SK-N-SH (cell line): ENCODE data around the gene RBM14. TPM values are rescaled to one million over a fixed set of nuclear protein-coding genes. Genes with fewer than 3 reads are reported as not detected.

Experiments
- CTCF ChIA-PET: fragments of 300-600, 350-600 bp; formaldehyde crosslinking; extraction: SDS; loops from one replicate; lab custom pipeline; 2021; lab: Yijun Ruan, JAX
- POLR2A ChIA-PET: fragments of 350-600 bp; sonication (Branson Sonifier 250); formaldehyde crosslinking; extraction: SDS; loops from one replicate; lab custom pipeline; 2020; ENCODE audit warnings: antibody characterized with exemption, inconsistent platforms; lab: Yijun Ruan, JAX
- DNase-seq: peaks from one replicate; pipeline ENCODE4 v3.0.0; 2012
- H2AFZ ChIP-seq: fragments of 200-600 bp; sonication (generic); 2 replicates; pipeline ENCODE4 v1.8.1; 2016; ENCODE audit warnings: antibody characterized with exemption, mild to moderate bottlenecking, low read depth
- H3F3A ChIP-seq: fragments of 200-600 bp; sonication (generic); replicated peaks from 2 replicates; pipeline ENCODE3; 2016; ENCODE audit warnings: antibody characterized with exemption, mild to moderate bottlenecking; ENCODE audit not compliant: insufficient read depth
- H3K27ac ChIP-seq, 2 experiments: fragments of 200-500 bp in 1 of 2; fragments of 200-600 bp in 1 of 2; sonication (Bioruptor generic) in 1 of 2; sonication (generic), shearing (Covaris generic) in 1 of 2; 2 replicates each; pipeline versions ENCODE4 v1.5.1 to v1.6.1; 2014 to 2016; ENCODE audit warnings: low read depth in 2 of 2, inconsistent platforms in 1 of 2, low read length in 1 of 2, mild to moderate bottlenecking in 1 of 2, mixed read lengths in 1 of 2
- H3K27me3 ChIP-seq: fragments of 200-600 bp; sonication (generic), shearing (Covaris generic); 2 replicates; pipeline ENCODE4 v1.6.1; 2016; ENCODE audit warnings: mixed run types; ENCODE audit not compliant: insufficient read depth
- H3K36me3 ChIP-seq, 2 experiments: fragments of 200-500 bp in 1 of 2; fragments of 200-600 bp in 1 of 2; sonication (Bioruptor generic) in 1 of 2; sonication (generic) in 1 of 2; replicated peaks in 1 of 2; 2 replicates each; pipeline versions ENCODE3 to v1.5.1; 2014 to 2016; ENCODE audit warnings: low read length in 1 of 2, mild to moderate bottlenecking in 1 of 2; ENCODE audit not compliant: insufficient read depth in 2 of 2, control insufficient read depth in 1 of 2
- H3K4me1 ChIP-seq, 2 experiments: fragments of 200-500 bp in 1 of 2; fragments of 200-600 bp in 1 of 2; sonication (Bioruptor generic) in 1 of 2; sonication (generic), shearing (Covaris generic) in 1 of 2; 2 replicates each; pipeline versions ENCODE4 v1.5.1 to v1.6.1; 2014 to 2016; ENCODE audit warnings: low read depth in 1 of 2, low read length in 1 of 2, mixed run types in 1 of 2; ENCODE audit not compliant: insufficient read depth in 2 of 2, control insufficient read depth in 1 of 2
- H3K4me2 ChIP-seq: fragments of 200-600 bp; sonication (generic), shearing (Covaris generic); 2 replicates; pipeline ENCODE4 v1.6.1; 2017; ENCODE audit warnings: mixed run types
- H3K4me3 ChIP-seq, 2 experiments: fragments of 200-500 bp in 1 of 2; fragments of 200-600 bp in 1 of 2; sonication (Bioruptor generic) in 1 of 2; sonication (generic), shearing (Covaris generic) in 1 of 2; 2 replicates each; pipeline versions ENCODE4 v1.5.1 to v1.8.1; 2014 to 2016; ENCODE audit warnings: low read depth in 2 of 2, inconsistent platforms in 1 of 2, low read length in 1 of 2, mild to moderate bottlenecking in 1 of 2, mixed read lengths in 1 of 2, moderate library complexity in 1 of 2
- H3K79me2 ChIP-seq: fragments of 200-600 bp; sonication (generic); 2 replicates; pipeline ENCODE4 v1.8.1; 2017; ENCODE audit warnings: mild to moderate bottlenecking; ENCODE audit not compliant: insufficient read depth
- H3K9ac ChIP-seq: fragments of 200-600 bp; sonication (generic); 2 replicates; pipeline ENCODE4 v1.6.1; 2017; ENCODE audit warnings: mixed run types
- H3K9me2 ChIP-seq: fragments of 200-600 bp; sonication (generic); 2 replicates; pipeline ENCODE4 v1.6.1; 2017; ENCODE audit warnings: mixed run types
- H3K9me3 ChIP-seq: fragments of 200-600 bp; sonication (generic); 2 replicates; pipeline ENCODE4 v1.6.1; 2017; ENCODE audit warnings: mixed run types, mild to moderate bottlenecking, moderate library complexity
- H4K20me1 ChIP-seq: fragments of 200-600 bp; sonication (generic); 2 replicates; pipeline ENCODE4 v1.6.1; 2017; ENCODE audit warnings: mild to moderate bottlenecking, mixed run types; ENCODE audit not compliant: insufficient read depth
- CHD2 ChIP-seq: fragments of 150-350 bp; IDR thresholded peaks from 2 replicates; pipeline ENCODE4 v1.6.1; 2018; ENCODE audit warnings: low read length; ENCODE audit not compliant: partially characterized antibody
- ELF1 ChIP-seq: IDR thresholded peaks from 2 replicates; pipeline ENCODE4 v1.4.0; 2012
- EZH2phosphoT487 ChIP-seq: fragments of 200-600 bp; sonication (generic); IDR thresholded peaks from 2 replicates; pipeline ENCODE4 v1.6.1; 2017; ENCODE audit warnings: low read depth, mixed run types, mild to moderate bottlenecking, antibody characterized with exemption, moderate library complexity, borderline replicate concordance
- FOSL2 ChIP-seq: IDR thresholded peaks from 2 replicates; pipeline ENCODE4 v1.4.0; 2012; ENCODE audit warnings: low read depth, mild to moderate bottlenecking, moderate library complexity, borderline replicate concordance
- FOXJ3 ChIP-seq: sonication (generic); formaldehyde crosslinking; IDR thresholded peaks from 2 replicates; pipeline ENCODE4 v1.5.1; 2020; ENCODE audit warnings: mild to moderate bottlenecking, missing genetic modification reagents
- FOXM1 ChIP-seq: IDR thresholded peaks from 2 replicates; pipeline ENCODE4 v1.4.0; 2012; ENCODE audit warnings: low read depth, mild to moderate bottlenecking
- GABPA ChIP-seq: IDR thresholded peaks from 2 replicates; pipeline ENCODE4 v1.4.0; 2012; ENCODE audit warnings: low read depth, mild to moderate bottlenecking
- GATA2 ChIP-seq: sonication (generic); formaldehyde crosslinking; IDR thresholded peaks from 2 replicates; pipeline ENCODE4 v1.5.0; 2020; ENCODE audit warnings: mild to moderate bottlenecking, missing genetic modification reagents
- IRF3 ChIP-seq: fragments of 150-350 bp; IDR thresholded peaks from 2 replicates; pipeline ENCODE4 v1.6.1; 2016; ENCODE audit warnings: mild to moderate bottlenecking, low read depth, low read length
- JUND ChIP-seq: IDR thresholded peaks from 2 replicates; pipeline ENCODE4 v1.4.0; 2012
- MEF2A ChIP-seq: IDR thresholded peaks from 2 replicates; pipeline ENCODE4 v1.4.0; 2012; ENCODE audit warnings: low read depth, borderline replicate concordance
- MXI1 ChIP-seq: IDR thresholded peaks from 2 replicates; pipeline ENCODE4 v1.6.1; 2012; ENCODE audit warnings: mild to moderate bottlenecking, low read depth, low read length, improper control_type of control experiment
- NFIC ChIP-seq: IDR thresholded peaks from 2 replicates; pipeline ENCODE4 v1.4.0; 2012; ENCODE audit warnings: borderline replicate concordance
- NRF1 ChIP-seq: IDR thresholded peaks from 2 replicates; pipeline ENCODE4 v1.6.1; 2012; ENCODE audit warnings: low read depth, mild to moderate bottlenecking, low read length
- RAD21 ChIP-seq: IDR thresholded peaks from 2 replicates; pipeline ENCODE4 v1.6.1; 2012; ENCODE audit warnings: mild to moderate bottlenecking, low read length
- RCOR1 ChIP-seq: fragments of 150-350 bp; IDR thresholded peaks from 2 replicates; pipeline ENCODE4 v1.6.1; 2017; ENCODE audit warnings: antibody characterized with exemption, low read length
- REST ChIP-seq: IDR thresholded peaks from 2 replicates; pipeline ENCODE4 v1.6.1; 2012; ENCODE audit warnings: mild to moderate bottlenecking, low read depth, low read length, moderate library complexity
- RFX5 ChIP-seq: IDR thresholded peaks from 2 replicates; pipeline ENCODE4 v1.6.1; 2012; ENCODE audit warnings: mild to moderate bottlenecking, improper control_type of control experiment, low read length
- SIN3A ChIP-seq: IDR thresholded peaks from 2 replicates; pipeline ENCODE4 v1.6.1; 2012; ENCODE audit warnings: low read depth, mild to moderate bottlenecking, low read length, moderate library complexity, borderline replicate concordance
- SMC3 ChIP-seq: IDR thresholded peaks from 2 replicates; pipeline ENCODE4 v1.6.1; 2012; ENCODE audit warnings: low read depth, low read length, improper control_type of control experiment
- TAF1 ChIP-seq: IDR thresholded peaks from 2 replicates; pipeline ENCODE4 v1.6.1; 2012; ENCODE audit warnings: low read depth, mild to moderate bottlenecking, low read length, moderate library complexity, borderline replicate concordance
- USF2 ChIP-seq: fragments of 150-350 bp; IDR thresholded peaks from 2 replicates; pipeline ENCODE4 v1.6.1; 2017; ENCODE audit warnings: antibody characterized with exemption, low read length, low read depth, borderline replicate concordance
- YY1 ChIP-seq: IDR thresholded peaks from 2 replicates; pipeline ENCODE4 v1.4.0; 2012; ENCODE audit warnings: low read depth, mild to moderate bottlenecking
- WGBS: methylation state at CpG from one replicate; pipeline ENCODE4 v1.1.6; 2017; ENCODE audit warnings: low lambda C conversion rate; 5-methylcytosine and 5-hydroxymethylcytosine counted together
- polyA plus RNA-seq, 3 experiments: library from polyadenylated mRNA; depleted of rRNA; stranded (reverse); fragments of >200 nt; gene quantifications; 2 replicates each; pipeline ENCODE4 v1.2.3, GENCODE V29; 2012
- TF ChIP-seq, protein P1 (sequence below): IDR thresholded peaks from 2 replicates; pipeline ENCODE4 v1.4.0; 2012; ENCODE audit warnings: low read depth
- TF ChIP-seq, protein P2 (sequence below): IDR thresholded peaks from 2 replicates; pipeline ENCODE4; 2012

RBM14 gene
- polyA plus RNA-seq (2012; rRNA removed), result 17.6 and 19.8 TPM in 2 replicates
- 9.4 and 13.7 TPM in 2 replicates for polyA plus RNA-seq (2012; cell fraction: cytosol; rRNA removed)
- 41.2 and 52.7 TPM in 2 replicates for polyA plus RNA-seq (2012; cell fraction: nucleus; rRNA removed)

DNA sequence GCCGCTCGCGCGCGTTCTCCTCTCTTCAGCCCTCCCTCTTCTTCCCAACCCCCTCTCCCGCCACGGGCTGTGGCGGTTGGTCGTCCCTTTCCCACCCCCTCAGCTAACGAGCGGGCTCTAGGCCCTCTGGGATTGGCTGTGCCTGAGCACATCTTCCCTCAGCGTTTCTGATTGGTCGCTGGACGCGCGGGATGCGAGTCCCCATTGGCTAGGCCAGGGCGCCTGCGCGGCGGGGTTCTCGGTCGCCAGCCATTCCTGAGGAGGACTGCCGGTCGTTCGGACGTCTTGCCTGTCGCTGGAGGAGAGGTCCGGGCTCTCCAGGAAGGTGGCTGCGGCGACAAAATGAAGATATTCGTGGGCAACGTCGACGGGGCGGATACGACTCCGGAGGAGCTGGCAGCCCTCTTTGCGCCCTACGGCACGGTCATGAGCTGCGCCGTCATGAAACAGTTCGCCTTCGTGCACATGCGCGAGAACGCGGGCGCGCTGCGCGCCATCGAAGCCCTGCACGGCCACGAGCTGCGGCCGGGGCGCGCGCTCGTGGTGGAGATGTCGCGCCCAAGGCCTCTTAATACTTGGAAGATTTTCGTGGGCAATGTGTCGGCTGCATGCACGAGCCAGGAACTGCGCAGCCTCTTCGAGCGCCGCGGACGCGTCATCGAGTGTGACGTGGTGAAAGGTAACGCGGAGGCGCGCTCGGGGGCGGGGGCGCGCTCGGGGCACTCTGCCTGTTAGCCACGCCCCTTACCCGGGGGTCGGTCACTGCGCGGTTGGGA is at the start of gene RBM14:
RBM14 (plus strand) TSS at position 252 of the 776 bp plus-strand sequence; CDS start at position 343, 91 bp downstream.
- Histone ChIP-seq H2AFZ (peak within 1 kb of the TSS; percentile 52; the same call in 1 of the 2 replicates), H3K27me3 (no peaks in the 10 kb centered on the region), H3K9me3 (no peaks in the 10 kb centered on the region), H3F3A (peaks cover 9% of the 10 kb centered on the region), H3K79me2 (peaks cover 63% of the 10 kb centered on the region), H3K4me2 (peak within 1 kb of the TSS; percentile 90), H3K9ac (peak within 1 kb of the TSS; percentile 86), H3K36me3 (peaks cover 4 to 8% of the 10 kb centered on the region in 2 experiments), H3K4me3 (peak within 1 kb of the TSS; percentile 73 to 75), H3K27ac (peak within 1 kb of the TSS; percentile 87 to 91), H4K20me1 (peaks cover 48% of the 10 kb centered on the region), H3K4me1 (peaks cover 8 to 11% of the 10 kb centered on the region in 2 experiments; a peak in 3 of 4 replicates), H3K9me2 (no peaks in the 10 kb centered on the region)
- under 1% methylated on average over 29 of the region's 90 CpGs for WGBS
- POLR2A ChIA-PET, result interaction anchor here (0.9 to 2.5 kb wide), 10 partner anchors 8 to 227 kb away, joined by 3 to 18 read pairs (median 4); partner anchors contain the start of genes CCDC87, CCS, RBM4 and RBM4B
- DNase-seq, result peak; percentile 99
- CTCF ChIA-PET, result interaction anchor here (0.7 to 2.3 kb wide), 3 partner anchors 24 to 62 kb away, joined by 3 to 8 read pairs (median 3); partner anchors contain the start of genes CCDC87, CCS and RBM4B
- no peak for TF ChIP-seq GATA2
- TF ChIP-seq, protein P1, sequence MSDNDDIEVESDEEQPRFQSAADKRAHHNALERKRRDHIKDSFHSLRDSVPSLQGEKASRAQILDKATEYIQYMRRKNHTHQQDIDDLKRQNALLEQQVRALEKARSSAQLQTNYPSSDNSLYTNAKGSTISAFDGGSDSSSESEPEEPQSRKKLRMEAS, result peak; percentile 84
- no peak for TF ChIP-seq MEF2A
- TF ChIP-seq EZH2phosphoT487, result no peak
- no peak for TF ChIP-seq NFIC
- peak; percentile 73 for TF ChIP-seq NRF1
- TF ChIP-seq ELF1, result no peak
- TF ChIP-seq YY1, result peak; percentile 80
- TF ChIP-seq RAD21, result no peak
- TF ChIP-seq GABPA, result no peak; the same call in 1 of the 2 replicates
- peak; percentile 53; the same call in 1 of the 2 replicates for TF ChIP-seq REST
- peak; percentile 83 for TF ChIP-seq IRF3
- TF ChIP-seq FOXM1, result no peak
- TF ChIP-seq, protein P2, sequence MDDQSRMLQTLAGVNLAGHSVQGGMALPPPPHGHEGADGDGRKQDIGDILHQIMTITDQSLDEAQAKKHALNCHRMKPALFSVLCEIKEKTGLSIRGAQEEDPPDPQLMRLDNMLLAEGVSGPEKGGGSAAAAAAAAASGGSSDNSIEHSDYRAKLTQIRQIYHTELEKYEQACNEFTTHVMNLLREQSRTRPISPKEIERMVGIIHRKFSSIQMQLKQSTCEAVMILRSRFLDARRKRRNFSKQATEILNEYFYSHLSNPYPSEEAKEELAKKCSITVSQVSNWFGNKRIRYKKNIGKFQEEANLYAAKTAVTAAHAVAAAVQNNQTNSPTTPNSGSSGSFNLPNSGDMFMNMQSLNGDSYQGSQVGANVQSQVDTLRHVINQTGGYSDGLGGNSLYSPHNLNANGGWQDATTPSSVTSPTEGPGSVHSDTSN, result peak; percentile 80
- TF ChIP-seq USF2, result no peak
- no peak for TF ChIP-seq SMC3
- peak; percentile 97 for TF ChIP-seq TAF1
- no peak; the same call in 1 of the 2 replicates for TF ChIP-seq SIN3A
- peak; percentile 79 for TF ChIP-seq MXI1
- no peak for TF ChIP-seq FOSL2
- peak; percentile 96 for TF ChIP-seq CHD2
- TF ChIP-seq RFX5, result peak; percentile 82
- no peak for TF ChIP-seq FOXJ3 (CRISPR knock-in tag)
- no peak for TF ChIP-seq RCOR1
- no peak for TF ChIP-seq JUND
